ENCODE results near the gene ZNF444.
A peak's percentile ranks its signal among the peaks of the same experiment; 100 is the strongest.

The ZNF444 gene

DNA sequence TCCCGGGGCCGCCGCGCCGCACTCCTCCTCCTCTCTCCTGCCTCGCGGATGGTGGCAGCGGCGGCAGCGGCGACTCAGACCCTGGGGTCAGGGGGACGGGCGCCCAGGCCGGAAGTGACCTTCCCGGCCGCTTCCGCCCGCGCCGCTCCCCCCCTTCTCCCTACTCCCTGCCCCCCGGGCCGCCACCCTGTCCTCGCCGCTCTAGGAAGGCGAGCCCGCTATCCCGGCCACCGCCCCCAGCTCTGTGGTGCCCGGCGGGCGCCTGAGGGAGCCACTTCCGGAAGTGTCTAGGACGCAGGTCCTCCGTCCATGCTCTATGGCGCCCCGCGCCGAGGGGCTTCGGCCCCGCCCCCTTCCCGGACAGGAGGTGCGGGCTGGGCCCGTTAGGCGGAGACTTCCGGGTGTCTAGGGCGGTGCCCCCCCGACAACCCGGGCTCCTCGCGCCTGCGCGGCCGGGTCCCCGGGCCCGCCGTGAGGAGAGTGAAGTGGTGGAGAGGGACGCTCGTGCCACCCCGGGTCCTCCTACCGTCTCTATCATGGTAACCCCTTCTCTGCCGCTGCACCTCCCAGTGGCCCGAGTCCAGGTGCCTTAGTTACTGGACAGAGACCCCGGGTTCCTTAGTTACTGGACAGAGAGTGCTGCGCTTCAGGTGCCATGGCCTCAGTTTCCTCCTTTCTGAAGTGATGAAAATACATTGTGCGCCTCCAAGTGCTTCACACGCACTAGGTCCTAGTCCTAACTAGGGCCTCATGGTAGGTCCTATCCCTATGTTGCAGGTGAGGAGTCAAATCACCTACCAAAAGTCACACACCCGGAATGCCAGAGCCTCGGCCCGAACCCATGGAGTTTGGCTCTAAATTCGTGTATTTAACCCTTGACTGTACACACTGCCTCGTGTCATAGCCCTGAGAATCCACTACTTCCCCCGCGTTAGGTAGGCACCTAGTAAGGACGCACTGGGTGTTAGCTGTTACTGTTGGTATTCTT, 19.6 kb upstream of the ZNF444 start, which contains the start of gene ZNF787:
Gene ZNF787, minus strand, starts transcription at position 116 of the 988 bp plus-strand sequence. CDS start 18,078 bp downstream, outside the sequence.
- DNase-seq (ENCODE audit: low read depth): peak; percentile 93

GRCh38 chr19:56123266-56123891, 17.7 kb upstream of the ZNF444 start:
- no peak for DNase-seq (ENCODE audit: low read depth)

- no peak for DNase-seq (ENCODE audit: low read depth)
These were observed 16.5 kb upstream of the ZNF444 start for GRCh38 chr19:56124578-56124977.

DNA sequence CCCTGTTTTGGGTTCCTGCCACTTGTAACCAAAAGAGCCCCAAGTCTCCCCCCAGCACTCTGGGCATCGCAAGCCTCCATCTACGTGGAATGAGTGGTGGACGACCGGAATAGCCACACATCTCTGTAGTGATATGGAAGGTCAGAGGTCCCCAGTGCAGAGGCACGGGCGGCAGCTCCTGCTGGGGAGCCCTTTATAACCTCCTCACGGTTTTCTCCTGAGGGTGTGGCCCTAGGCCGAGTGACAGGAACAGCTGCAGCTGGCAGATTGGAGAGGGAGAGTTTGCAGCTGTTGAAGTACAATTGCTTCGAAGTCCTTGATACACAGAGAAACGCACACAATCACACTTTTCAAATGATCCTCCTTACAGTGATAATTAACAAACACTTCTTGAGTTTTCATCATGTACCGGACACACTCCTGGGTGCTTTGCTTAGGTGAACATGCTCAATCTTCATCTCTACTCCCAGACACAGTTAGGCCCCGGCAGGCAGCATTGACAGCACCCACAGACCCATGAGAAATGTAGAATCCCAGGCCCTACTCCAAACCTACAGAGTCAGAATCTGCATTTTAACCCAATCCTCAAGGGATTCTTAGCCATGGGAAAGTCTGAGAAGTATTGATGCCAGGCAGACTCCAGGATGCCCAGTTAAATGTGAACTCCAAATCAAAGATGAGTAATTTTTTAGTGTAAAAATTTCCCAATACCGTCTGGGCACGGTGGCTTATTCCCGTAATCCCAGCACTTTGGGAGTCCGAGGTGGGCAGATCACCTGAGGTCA, 15.1 kb upstream of the ZNF444 start:
- DNase-seq (ENCODE audit: low read depth): no peak

DNA sequence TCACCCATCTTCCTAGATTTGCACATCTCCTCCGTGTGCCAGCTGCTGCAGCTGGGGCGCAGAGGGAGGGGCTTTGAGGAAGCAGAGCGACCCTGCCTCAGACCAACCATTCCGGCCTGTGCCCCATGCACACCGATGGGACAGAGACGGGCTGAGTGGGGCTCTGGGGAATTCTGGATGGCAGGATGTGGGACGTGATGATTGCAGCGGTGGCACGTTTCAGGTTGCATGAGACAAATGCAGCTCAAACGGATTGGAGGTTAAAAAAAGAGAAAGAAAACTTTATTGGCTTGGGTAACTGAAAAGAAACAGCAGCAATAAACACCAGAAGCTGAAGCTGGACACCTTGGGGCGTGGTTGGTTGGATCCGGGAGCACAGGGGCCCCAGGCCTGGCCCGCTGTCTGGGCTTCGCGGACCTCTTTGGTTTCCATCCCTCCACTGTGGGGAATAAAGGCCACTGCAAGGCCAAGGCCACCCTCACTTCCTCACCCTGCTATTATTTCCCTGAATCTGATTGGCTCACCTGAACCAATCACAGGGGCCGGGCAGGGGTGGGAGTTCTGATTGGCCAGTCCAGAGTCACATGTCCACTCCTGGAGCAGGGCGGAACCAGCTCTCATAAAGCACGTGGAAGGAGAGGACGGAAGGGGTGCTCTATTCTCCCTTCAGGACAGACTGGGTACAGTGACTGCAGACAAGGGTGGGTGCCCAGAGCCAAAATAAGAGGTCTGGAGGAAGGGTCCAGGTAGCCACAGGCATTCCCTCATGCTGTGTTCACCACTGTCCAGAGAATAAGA, 13.9 kb upstream of the ZNF444 start:
- no peak for DNase-seq (ENCODE audit: low read depth)

- no peak for DNase-seq (ENCODE audit: low read depth)
These were observed 11.1 kb upstream of the ZNF444 start for GRCh38 chr19:56130006-56130405.

DNA sequence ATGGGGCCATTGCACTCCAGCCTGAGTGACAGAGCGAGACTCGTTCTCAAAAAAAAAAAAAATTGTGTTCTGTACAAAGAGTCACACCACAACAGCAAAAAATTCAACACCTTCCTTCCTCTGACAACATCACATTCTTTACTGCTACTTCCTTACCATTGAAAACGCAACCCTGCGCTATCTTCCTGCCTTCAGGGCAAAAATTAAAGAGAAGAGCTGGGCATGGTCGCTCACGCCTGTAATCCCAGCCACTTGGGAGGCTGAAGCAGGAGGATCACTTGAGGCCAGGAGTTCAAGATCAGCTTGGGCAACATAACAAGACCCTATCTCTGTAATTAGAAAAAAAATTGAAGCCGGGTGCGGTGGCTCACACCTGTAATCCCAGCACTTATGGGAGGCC, 9.4 kb upstream of the ZNF444 start:
- no peak for DNase-seq (ENCODE audit: low read depth)

GRCh38 chr19:56132316-56132822, 8.7 kb upstream of the ZNF444 start:
- DNase-seq (ENCODE audit: low read depth): no peak

- no peak for DNase-seq (ENCODE audit: low read depth)
These were observed 7.0 kb upstream of the ZNF444 start for GRCh38 chr19:56133858-56134653.

GRCh38 chr19:56134654-56134921, 6.5 kb upstream of the ZNF444 start:
- no peak for DNase-seq (ENCODE audit: low read depth)

- DNase-seq (ENCODE audit: low read depth): no peak
These were observed 4.7 kb upstream of the ZNF444 start for GRCh38 chr19:56136362-56136761.

- DNase-seq (ENCODE audit: low read depth): no peak
These were observed 3.7 kb upstream of the ZNF444 start for GRCh38 chr19:56137405-56137804.

DNA sequence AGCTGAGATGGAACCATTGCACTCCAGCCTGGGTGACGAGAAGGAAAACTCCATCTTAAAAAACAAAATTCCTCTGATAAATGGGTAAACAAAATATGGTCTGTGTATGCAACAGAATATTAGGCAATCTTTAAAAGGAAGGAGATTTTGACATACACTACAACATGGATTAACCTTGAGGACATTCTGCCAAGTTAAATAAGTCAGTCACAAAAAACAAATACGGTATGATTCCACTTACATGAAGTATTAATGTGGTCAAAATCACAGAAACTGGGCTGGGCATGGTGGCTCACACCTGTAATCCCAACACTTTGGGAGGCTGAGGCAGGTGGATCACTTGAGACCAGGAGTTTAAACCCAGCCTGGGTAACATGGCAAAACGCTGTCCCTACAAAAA, 3.0 kb upstream of the ZNF444 start:
- DNase-seq (ENCODE audit: low read depth): no peak

DNA sequence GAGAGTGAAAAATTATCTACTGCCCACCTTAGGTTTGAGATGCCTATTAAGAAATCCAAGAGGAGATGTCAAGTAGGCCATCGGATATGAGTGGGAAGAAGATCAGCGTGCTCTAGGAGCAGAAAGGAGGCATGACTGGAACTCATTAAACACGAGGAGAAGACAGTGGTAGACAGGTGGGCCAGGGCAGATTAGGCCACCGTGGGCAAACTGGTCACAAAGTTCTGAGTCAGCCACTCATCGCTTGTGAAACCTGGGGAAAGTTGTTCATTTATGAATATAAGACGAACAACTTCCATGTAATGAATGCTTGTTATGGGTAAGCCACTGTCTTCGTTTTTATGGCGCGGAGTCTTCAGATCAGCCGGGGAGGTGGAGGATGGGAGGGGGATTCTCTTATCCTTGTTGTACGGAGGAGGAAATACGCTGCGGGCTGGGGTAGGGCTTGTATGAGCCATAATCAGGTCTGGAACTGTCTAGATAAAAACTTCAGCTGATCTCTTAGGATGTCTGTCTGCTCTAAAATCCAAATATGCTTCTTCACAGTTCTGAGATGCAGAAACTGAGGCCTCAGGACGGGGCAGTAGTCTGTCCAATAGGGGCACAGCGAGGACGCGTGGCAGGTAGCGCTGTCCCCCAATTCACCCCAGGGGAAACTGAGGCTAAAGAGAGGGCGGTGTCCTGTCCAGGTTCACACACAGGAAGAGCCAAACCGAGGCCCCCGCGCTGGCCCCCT, 1.1 kb upstream of the ZNF444 start:
- no peak for DNase-seq (ENCODE audit: low read depth)

- no peak for DNase-seq (ENCODE audit: low read depth)
These were observed 418 bp downstream of the ZNF444 start for GRCh38 chr19:56141417-56141993.

GRCh38 chr19:56142087-56142787, 1.1 kb downstream of the ZNF444 start:
- no peak for DNase-seq (ENCODE audit: low read depth)

- DNase-seq (ENCODE audit: low read depth): no peak
These were observed 1.9 kb downstream of the ZNF444 start for GRCh38 chr19:56142897-56143434.

GRCh38 chr19:56144376-56144775, 3.3 kb downstream of the ZNF444 start:
- DNase-seq (ENCODE audit: low read depth): no peak

DNA sequence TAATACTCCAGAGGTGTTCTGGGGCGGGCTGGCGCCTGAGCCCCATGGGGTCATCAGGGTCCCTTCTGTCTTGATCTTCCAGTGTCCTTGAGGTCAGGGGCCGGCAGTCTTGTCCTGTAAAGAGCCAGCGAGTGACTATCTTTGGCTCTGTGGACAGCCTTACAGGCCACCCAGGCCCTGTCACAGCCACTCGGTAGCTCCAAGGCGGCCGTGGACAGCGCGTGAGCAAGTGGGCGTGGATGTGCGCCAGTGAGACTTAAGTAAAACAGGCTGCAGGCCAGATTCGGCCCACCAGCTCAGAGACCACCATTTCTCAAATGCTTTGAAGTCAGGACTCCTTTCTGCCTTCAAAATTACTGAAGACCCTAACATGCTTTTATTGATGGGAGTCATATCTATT, 3.7 kb downstream of the ZNF444 start:
- no peak for DNase-seq (ENCODE audit: low read depth)

All from stimulated activated CD8-positive, alpha-beta memory T cell treated with anti-CD3 and anti-CD28 coated beads, Interleukin-12 subunit alpha, Interleukin-12 subunit beta, amount 100 ng/mL, for 1 hour (primary cell).